ENCODE measurements around the gene OR51E1.

The OR51E1 gene

GRCh38 chr11:4704790-4705334 is 61.1 kb downstream of the OR51E1 start:
- H3K4me3 ChIP-seq (ENCODE audit: low read depth, low read length): no peak overlapping the region
